GM12801 (cell line): ENCODE results near the gene GRID1.

Experiments
- TF ChIP-seq, protein P1 (sequence below): IDR thresholded peaks from one replicate; pipeline ENCODE4 v1.5.1; 2011; ENCODE audit warnings: control low read depth; ENCODE audit not compliant: insufficient read length; ENCODE audit errors: extremely low read depth

Gene GRID1

GRCh38 chr10:85665078-85665477 is 701.5 kb downstream of the GRID1 start:
- TF ChIP-seq, protein P1, sequence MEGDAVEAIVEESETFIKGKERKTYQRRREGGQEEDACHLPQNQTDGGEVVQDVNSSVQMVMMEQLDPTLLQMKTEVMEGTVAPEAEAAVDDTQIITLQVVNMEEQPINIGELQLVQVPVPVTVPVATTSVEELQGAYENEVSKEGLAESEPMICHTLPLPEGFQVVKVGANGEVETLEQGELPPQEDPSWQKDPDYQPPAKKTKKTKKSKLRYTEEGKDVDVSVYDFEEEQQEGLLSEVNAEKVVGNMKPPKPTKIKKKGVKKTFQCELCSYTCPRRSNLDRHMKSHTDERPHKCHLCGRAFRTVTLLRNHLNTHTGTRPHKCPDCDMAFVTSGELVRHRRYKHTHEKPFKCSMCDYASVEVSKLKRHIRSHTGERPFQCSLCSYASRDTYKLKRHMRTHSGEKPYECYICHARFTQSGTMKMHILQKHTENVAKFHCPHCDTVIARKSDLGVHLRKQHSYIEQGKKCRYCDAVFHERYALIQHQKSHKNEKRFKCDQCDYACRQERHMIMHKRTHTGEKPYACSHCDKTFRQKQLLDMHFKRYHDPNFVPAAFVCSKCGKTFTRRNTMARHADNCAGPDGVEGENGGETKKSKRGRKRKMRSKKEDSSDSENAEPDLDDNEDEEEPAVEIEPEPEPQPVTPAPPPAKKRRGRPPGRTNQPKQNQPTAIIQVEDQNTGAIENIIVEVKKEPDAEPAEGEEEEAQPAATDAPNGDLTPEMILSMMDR = no peak

GRCh38 chr10:85661123-85661522 is 705.5 kb downstream of the GRID1 start:
- TF ChIP-seq, protein P1 = no peak

DNA sequence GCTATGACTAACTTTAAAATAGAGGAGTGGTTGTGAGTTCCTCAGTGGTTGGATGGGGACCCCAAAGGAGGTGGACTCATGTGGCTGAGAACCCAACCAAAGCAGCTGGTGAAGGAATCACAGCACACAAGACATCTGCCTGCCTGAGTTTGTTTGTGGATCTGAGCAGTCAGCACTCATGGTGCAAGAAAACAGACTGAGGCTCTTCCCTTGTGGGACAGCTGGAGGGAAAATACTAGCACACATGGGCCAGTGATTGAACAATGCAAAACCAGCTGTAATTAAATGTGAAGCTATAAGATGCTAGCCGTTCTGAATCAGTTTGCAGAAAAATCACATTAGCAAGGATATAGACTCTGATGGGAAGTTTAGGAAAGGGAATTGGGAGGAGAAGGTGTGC is 707.3 kb downstream of the GRID1 start:
- TF ChIP-seq, protein P1 = no peak

DNA sequence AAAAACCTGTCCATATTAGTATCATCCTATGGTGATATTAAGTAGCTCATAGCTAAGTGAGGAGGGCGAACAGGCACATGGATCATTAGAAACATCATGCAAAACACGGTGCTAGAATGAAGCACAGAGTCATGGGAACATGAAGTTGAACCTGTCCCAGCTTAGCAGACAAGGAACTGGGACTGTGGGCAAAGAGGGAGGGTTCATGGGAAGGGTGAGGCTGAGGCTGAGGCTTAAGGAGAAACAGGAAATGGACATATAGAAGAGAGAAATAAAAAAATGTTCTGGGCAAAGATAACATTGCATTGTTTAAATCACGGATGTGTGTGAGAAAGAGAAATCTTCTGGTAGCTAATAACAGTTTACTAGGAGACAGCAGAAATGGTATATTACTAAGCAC is 708.1 kb downstream of the GRID1 start:
- TF ChIP-seq, protein P1 = no peak

DNA sequence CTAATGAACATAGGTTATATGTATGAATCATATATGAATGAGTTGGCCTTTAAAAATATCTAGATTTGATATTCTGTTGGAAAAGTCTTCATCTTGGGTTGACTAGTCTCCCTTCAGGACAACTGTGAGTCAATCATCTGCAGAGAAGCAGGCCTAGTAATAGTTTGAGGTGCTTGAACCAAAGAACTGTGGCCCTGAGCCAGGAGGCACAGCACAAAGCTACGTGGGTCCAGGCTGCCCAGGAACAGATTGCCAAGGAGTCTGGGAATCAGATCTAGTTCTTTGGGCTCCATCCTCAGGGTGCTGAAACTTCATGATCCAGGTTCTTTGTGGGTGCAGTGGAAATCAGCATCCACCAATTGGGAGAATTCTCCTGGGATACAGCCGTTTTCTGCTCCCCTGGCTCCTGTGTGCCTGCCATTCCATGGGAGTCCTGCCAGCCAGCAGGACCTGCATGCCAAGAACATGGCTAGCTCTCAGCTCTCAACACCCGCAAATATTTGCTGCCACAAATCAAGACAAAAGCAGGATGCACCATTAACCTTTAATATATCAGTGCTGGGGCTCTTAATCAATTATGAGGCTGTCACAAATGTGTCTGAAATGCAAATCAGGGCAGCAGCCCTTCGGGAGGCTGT is 709.0 kb downstream of the GRID1 start:
- TF ChIP-seq, protein P1 = no peak

DNA sequence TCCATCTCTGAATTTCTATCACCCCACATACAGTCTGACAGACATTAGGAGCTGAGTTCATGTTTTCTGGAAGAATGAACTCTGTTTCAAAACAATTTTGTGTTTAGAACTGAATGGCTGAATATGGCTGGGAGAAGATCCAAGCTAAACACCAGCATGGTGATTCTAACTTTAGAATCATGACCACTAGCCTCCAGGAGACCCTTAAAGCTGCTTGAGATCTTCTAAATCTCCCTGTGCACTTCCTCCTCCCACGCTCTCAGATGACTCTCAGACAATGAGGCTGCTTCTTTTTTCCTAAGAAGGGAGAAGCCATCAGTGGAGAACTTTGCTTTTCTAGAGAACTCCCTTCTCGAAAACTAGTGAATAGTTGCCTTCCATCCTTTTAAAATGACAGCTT is 711.2 kb downstream of the GRID1 start:
- TF ChIP-seq, protein P1 = no peak

- TF ChIP-seq, protein P1 = no peak
Observed at GRCh38 chr10:85651497-85651882, 715.1 kb downstream of the GRID1 start.
